Osteoblast (primary cell): ENCODE results near the gene SPA17. TPM values are rescaled to one million over a fixed set of nuclear protein-coding genes. Genes with fewer than 3 reads are reported as not detected.
A peak's percentile ranks its signal among the peaks of the same experiment; 100 is the strongest.

Experiments
- DNase-seq: peaks from one replicate; pipeline ENCODE4 v3.0.0; 2011; ENCODE audit warnings: low spot score, mixed read lengths; ENCODE audit not compliant: insufficient read length; ENCODE audit errors: missing footprints
- H2AFZ ChIP-seq: 2 replicates; pipeline ENCODE4 v1.6.0; 2011; ENCODE audit warnings: mild to moderate bottlenecking, low read length
- H3K27ac ChIP-seq: 2 replicates; pipeline ENCODE4 v1.5.1; 2011; ENCODE audit warnings: mild to moderate bottlenecking, low read depth, low read length, moderate library complexity
- H3K27me3 ChIP-seq: 2 replicates; pipeline ENCODE4 v1.6.0; 2012; ENCODE audit warnings: mild to moderate bottlenecking, control low read depth, inconsistent platforms, low read length, moderate library complexity; ENCODE audit not compliant: insufficient read depth
- H3K36me3 ChIP-seq: 2 replicates; pipeline ENCODE4 v1.5.1; 2011; ENCODE audit warnings: mild to moderate bottlenecking, low read length, control low read depth, moderate library complexity; ENCODE audit not compliant: insufficient read depth
- H3K4me1 ChIP-seq: 2 replicates; pipeline ENCODE4 v1.5.1; 2011; ENCODE audit warnings: mild to moderate bottlenecking, low read length, control low read depth, moderate library complexity; ENCODE audit not compliant: insufficient read depth
- H3K4me2 ChIP-seq: 2 replicates; pipeline ENCODE4 v1.6.0; 2011; ENCODE audit warnings: mild to moderate bottlenecking, low read length; ENCODE audit not compliant: insufficient read depth
- H3K4me3 ChIP-seq: fragments of 200-600 bp; sonication (generic); 3 replicates; pipeline ENCODE4 v1.5.1; 2012; ENCODE audit warnings: mild to moderate bottlenecking, low read length, inconsistent platforms; ENCODE audit not compliant: insufficient read depth
- H3K79me2 ChIP-seq: 2 replicates; pipeline ENCODE4 v1.6.0; 2012; ENCODE audit warnings: mild to moderate bottlenecking, low read length, control low read depth, inconsistent platforms; ENCODE audit not compliant: insufficient read depth
- H3K9me3 ChIP-seq: 2 replicates; pipeline ENCODE4 v1.5.1; 2011; ENCODE audit warnings: low read depth, low read length, control low read depth
- H4K20me1 ChIP-seq: 2 replicates; pipeline ENCODE4 v1.6.0; 2012; ENCODE audit warnings: mild to moderate bottlenecking, low read length, control low read depth; ENCODE audit not compliant: insufficient read depth
- CTCF ChIP-seq: IDR thresholded peaks from 2 replicates; pipeline ENCODE4 v1.5.1; 2011; ENCODE audit warnings: mild to moderate bottlenecking, low read depth, low read length, moderate library complexity; ENCODE audit errors: extremely low read depth
- total RNA-seq: library from RNA; depleted of rRNA; stranded (reverse); fragments of >200 nt; gene quantifications from 2 replicates; pipeline ENCODE4 v1.2.3, GENCODE V29; 2012

SPA17 gene
- total RNA-seq, 1 donor, result 8.0 TPM

DNA sequence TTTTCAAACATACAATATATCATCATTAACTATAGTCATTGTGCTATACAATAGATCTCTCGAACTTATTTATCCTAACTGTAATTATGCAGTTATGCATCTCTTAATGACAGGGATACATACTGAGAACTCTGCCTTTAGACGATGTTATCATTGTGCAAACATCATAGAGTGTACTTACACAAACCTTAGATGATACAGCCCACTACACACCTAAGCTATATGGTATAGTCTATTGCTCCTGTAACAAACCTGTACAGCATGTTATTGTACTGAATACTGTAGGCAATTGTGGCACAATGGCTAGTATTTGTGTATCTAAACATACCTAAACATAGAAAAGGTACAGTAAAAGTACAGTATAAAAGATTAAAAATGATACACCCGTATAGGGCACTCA lies 38.7 kb downstream of the SPA17 start:
- Histone ChIP-seq H3K27me3 (peaks cover 17% of the 10 kb centered on the region), H3K4me2 (no peak overlapping the region), H3K36me3 (no peaks in the 10 kb centered on the region), H3K4me1 (peaks cover under 1% of the 10 kb centered on the region), H3K4me3 (no peak overlapping the region), H2AFZ (no peak overlapping the region), H3K27ac (no peak overlapping the region), H4K20me1 (no peaks in the 10 kb centered on the region), H3K79me2 (no peaks in the 10 kb centered on the region), H3K9me3 (no peaks in the 10 kb centered on the region)
- TF ChIP-seq CTCF, result no peak
- DNase-seq, result no peak

DNA sequence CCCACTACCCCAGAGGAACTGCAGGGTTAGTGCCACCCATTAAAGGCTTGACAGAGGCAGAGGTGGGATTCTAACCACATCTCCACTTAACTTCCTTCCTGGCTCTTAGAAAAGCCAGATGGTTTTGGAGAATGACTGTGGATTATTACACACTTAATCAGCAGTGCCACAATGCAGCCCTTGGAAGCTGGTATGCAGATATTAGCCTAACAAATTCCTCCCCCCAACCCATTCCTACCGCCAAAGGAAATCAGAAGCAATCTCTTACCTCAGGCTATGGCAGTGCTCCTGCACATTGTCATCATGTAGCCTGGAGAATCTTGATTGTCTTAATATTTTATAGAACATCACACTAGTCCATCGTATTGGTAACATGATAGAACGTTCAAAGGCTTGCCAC lies 42.9 kb downstream of the SPA17 start:
- Histone ChIP-seq H3K4me1 (peaks cover 9% of the 10 kb centered on the region), H4K20me1 (no peaks in the 10 kb centered on the region), H3K27ac (no peak overlapping the region), H3K9me3 (no peaks in the 10 kb centered on the region), H2AFZ (no peak overlapping the region), H3K4me2 (no peak overlapping the region), H3K36me3 (no peaks in the 10 kb centered on the region), H3K4me3 (no peak overlapping the region), H3K27me3 (peaks cover 56% of the 10 kb centered on the region), H3K79me2 (no peaks in the 10 kb centered on the region)
- DNase-seq, result no peak
- no peak for TF ChIP-seq CTCF

- H3K36me3 ChIP-seq, result no peaks in the 10 kb centered on the region
- H3K4me1 ChIP-seq, result peaks cover 9% of the 10 kb centered on the region
- no peak for DNase-seq
- H3K4me2 ChIP-seq, result peak overlapping the region; percentile 85
- peak overlapping the region; percentile 67 for H3K4me3 ChIP-seq
- no peaks in the 10 kb centered on the region for H3K79me2 ChIP-seq
- TF ChIP-seq CTCF, result no peak
- H4K20me1 ChIP-seq, result no peaks in the 10 kb centered on the region
- no peak overlapping the region for H2AFZ ChIP-seq
- no peaks in the 10 kb centered on the region for H3K9me3 ChIP-seq
- peaks cover 63% of the 10 kb centered on the region for H3K27me3 ChIP-seq
- no peak overlapping the region for H3K27ac ChIP-seq
Measured at GRCh38 chr11:124717421-124717785, 43.7 kb downstream of the SPA17 start.

DNA sequence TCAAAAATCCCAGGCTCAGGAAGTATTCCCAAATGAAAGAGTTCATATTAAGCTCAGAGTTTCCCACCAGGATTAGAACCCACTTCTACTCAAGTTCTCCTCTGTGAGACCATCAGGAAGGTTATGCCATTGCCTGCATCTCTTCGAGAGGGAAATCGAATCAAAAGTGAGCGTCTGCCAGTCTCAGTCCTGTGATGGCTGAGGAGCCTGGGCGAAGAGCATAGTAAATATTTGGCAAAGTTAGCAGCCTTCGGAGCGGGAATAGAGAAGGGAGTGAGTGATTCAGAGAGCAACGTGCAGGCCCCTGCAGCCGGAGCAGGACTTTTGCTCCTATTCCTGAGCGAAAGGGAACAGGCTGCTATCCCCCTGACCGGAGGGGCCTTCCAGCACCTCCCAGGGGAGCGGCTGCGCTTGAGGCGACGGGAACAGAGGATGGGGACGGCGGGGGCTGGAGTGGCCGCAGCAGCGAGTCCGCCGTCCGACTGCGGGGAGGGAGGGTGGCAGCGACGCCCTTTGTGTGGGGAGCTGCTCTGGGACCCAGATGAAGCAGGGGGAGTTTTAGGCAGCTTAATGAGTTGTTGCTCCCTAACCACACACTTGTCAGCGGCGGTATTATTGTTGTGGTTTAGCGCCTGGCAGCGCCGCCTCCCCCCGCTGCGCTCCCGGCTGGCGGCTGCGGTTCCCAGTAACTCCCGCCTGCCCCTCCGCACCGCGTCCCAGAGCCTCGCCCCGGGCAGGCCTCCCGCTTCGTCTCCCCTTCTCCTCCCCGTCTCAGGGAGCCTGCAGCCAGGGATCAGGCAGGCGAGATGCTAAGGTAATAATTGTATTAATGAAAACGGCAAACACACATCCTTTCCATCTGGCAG lies 44.3 kb downstream of the SPA17 start:
- peak overlapping the region; percentile 58 for H2AFZ ChIP-seq
- H4K20me1 ChIP-seq, result no peaks in the 10 kb centered on the region
- H3K4me3 ChIP-seq, result peak overlapping the region; percentile 67
- H3K27ac ChIP-seq, result no peak overlapping the region
- no peaks in the 10 kb centered on the region for H3K9me3 ChIP-seq
- H3K4me2 ChIP-seq, result peak overlapping the region; percentile 85
- H3K79me2 ChIP-seq, result no peaks in the 10 kb centered on the region
- no peaks in the 10 kb centered on the region for H3K36me3 ChIP-seq
- H3K4me1 ChIP-seq, result peaks cover 9% of the 10 kb centered on the region
- TF ChIP-seq CTCF, result no peak
- DNase-seq, result peak; percentile 91
- H3K27me3 ChIP-seq, result peaks cover 69% of the 10 kb centered on the region
